K562 (cell line): Measurements from ENCODE around the gene DPAGT1. TPM values are rescaled to one million over a fixed set of nuclear protein-coding genes. Genes with fewer than 3 reads are reported as not detected.
A peak's percentile ranks its signal among the peaks of the same experiment; 100 is the strongest.

Source experiments
- BCLAF1 ChIP-seq, 2 experiments: fragments of 450-650 bp in 1 of 2; IDR thresholded peaks; 2 replicates each; pipeline ENCODE4 v1.6.1; 2011 to 2017; ENCODE audit warnings: low read depth in 2 of 2, antibody characterized with exemption in 1 of 2, borderline replicate concordance in 1 of 2, low read length in 1 of 2, mild to moderate bottlenecking in 1 of 2, mixed read lengths in 1 of 2; ENCODE audit not compliant: control insufficient read depth in 1 of 2
- COPS2 ChIP-seq: fragments of 450-650 bp; conservative IDR thresholded peaks from 2 replicates; pipeline ENCODE4 v1.6.1; 2016; ENCODE audit warnings: mild to moderate bottlenecking, moderate library complexity
- CREB3L1 ChIP-seq: fragments of 450-650 bp; IDR thresholded peaks from 2 replicates; pipeline ENCODE4 v1.6.1; 2014; ENCODE audit warnings: low read depth, mild to moderate bottlenecking, moderate library complexity, borderline replicate concordance
- EGR1 ChIP-seq: fragments of 450-650 bp; conservative IDR thresholded peaks from 2 replicates; pipeline ENCODE4 v1.6.1; 2017; ENCODE audit warnings: mild to moderate bottlenecking
- HLTF ChIP-seq: fragments of 450-650 bp; IDR thresholded peaks from 2 replicates; pipeline ENCODE4 v1.6.1; 2016
- HNRNPH1 ChIP-seq: fragments of 200-400 bp; formaldehyde crosslinking; optimal IDR thresholded peaks from 2 replicates; pipeline ENCODE3; 2017; ENCODE audit warnings: low read depth, mild to moderate bottlenecking, low read length, moderate library complexity
- ILF3 ChIP-seq: fragments of 450-650 bp; IDR thresholded peaks from 2 replicates; pipeline ENCODE4 v1.6.1; 2018; ENCODE audit warnings: antibody characterized with exemption, mild to moderate bottlenecking, moderate library complexity, borderline replicate concordance
- JUND ChIP-seq, 2 experiments: IDR thresholded peaks; 2 replicates in 1 of 2; 3 replicates in 1 of 2; pipeline ENCODE4 v1.6.1; 2011; ENCODE audit warnings: borderline replicate concordance in 2 of 2, low read depth in 2 of 2, low read length in 2 of 2, improper control_type of control experiment in 1 of 2, missing biosample characterization in 1 of 2, missing genetic modification characterization in 1 of 2, missing genetic modification reagents in 1 of 2
- POLR2A ChIP-seq: fragments of 450-650 bp; conservative IDR thresholded peaks from 2 replicates; pipeline ENCODE4 v1.6.1; 2016
- SOX6 ChIP-seq: fragments of 450-650 bp; IDR thresholded peaks from 2 replicates; pipeline ENCODE4 v1.6.1; 2014; ENCODE audit warnings: mild to moderate bottlenecking
- SUPT5H ChIP-seq: fragments of 450-650 bp; IDR thresholded peaks from 2 replicates; pipeline ENCODE4 v1.6.1; 2016
- TARDBP ChIP-seq: fragments of 450-650 bp; IDR thresholded peaks from 2 replicates; pipeline ENCODE4 v1.6.1; 2016
- TCFL5 ChIP-seq: fragments of 250-450 bp; sonication (Bioruptor Pico); conservative IDR thresholded peaks from 2 replicates; pipeline ENCODE4 v1.6.1; 2021; ENCODE audit warnings: mild to moderate bottlenecking, moderate library complexity, matching md5 sums
- ZBTB9 ChIP-seq: fragments of 450-650 bp; formaldehyde crosslinking; IDR thresholded peaks from 2 replicates; pipeline ENCODE4 v1.4.0; 2020; ENCODE audit warnings: mild to moderate bottlenecking, moderate library complexity
- ZNF197 ChIP-seq: fragments of 200-800 bp; sonication (Bioruptor generic); IDR thresholded peaks from 2 replicates; pipeline ENCODE4 v1.6.1; 2016; ENCODE audit warnings: low read depth, missing genetic modification characterization, missing compliant biosample characterization
- ZNF354B ChIP-seq: fragments of 250-450 bp; sonication (Bioruptor Pico); IDR thresholded peaks from 2 replicates; pipeline ENCODE4 v1.4.0; 2020
- ZNF586 ChIP-seq: fragments of 450-650 bp; formaldehyde crosslinking; conservative IDR thresholded peaks from 2 replicates; pipeline ENCODE4 v1.4.0; 2020; ENCODE audit warnings: mild to moderate bottlenecking, moderate library complexity
- polyA plus RNA-seq, 8 experiments: library from polyadenylated mRNA; depleted of rRNA in 4 of 8; stranded (reverse) in 5 of 8; unstranded in 3 of 8; fragments of >200 nt; fragmentation: Nextera tagmentation in 2 of 8; fragmentation: Illumina TruSeq in 1 of 8; extraction: Ambion mirVana in 2 of 8; extraction: Trizol in 1 of 8; gene quantifications; 2 replicates each; pipeline versions ENCODE4 v1.2.1 to v1.2.3, GENCODE V29; 2011 to 2014; ENCODE audit warnings: inconsistent platforms in 1 of 8, missing spikeins in 1 of 8
- total RNA-seq, 7 experiments: library from RNA; depleted of rRNA in 6 of 7; stranded (reverse); fragments of >200 nt in 6 of 7; fragmentation: Illumina TruSeq in 2 of 7; extraction: Trizol in 2 of 7; gene quantifications; 2 replicates each; pipeline versions ENCODE4 v1.2.1 to v1.2.3, GENCODE V29; 2011 to 2021; ENCODE audit warnings: low replicate concordance in 1 of 7
- TF ChIP-seq, protein P1 (sequence below), 2 experiments: fragments of 450-650 bp; conservative IDR thresholded peaks; 2 replicates each; pipeline ENCODE4 v1.6.1; 2017; ENCODE audit warnings: mild to moderate bottlenecking in 2 of 2, moderate library complexity in 2 of 2
- TF ChIP-seq, protein P2 (sequence below): fragments of 250-450 bp; sonication (Bioruptor Pico); IDR thresholded peaks from 2 replicates; pipeline ENCODE4 v1.8.0; 2022; ENCODE audit warnings: moderate library complexity, mild to moderate bottlenecking, inconsistent platforms

DPAGT1 gene
- total and polyA plus RNA-seq, 9 of the 15 experiments (the other 6 are each of a cell fraction or from before 2014, with no cell fraction given) = 29.9 to 135 (median 85.0) TPM

DNA sequence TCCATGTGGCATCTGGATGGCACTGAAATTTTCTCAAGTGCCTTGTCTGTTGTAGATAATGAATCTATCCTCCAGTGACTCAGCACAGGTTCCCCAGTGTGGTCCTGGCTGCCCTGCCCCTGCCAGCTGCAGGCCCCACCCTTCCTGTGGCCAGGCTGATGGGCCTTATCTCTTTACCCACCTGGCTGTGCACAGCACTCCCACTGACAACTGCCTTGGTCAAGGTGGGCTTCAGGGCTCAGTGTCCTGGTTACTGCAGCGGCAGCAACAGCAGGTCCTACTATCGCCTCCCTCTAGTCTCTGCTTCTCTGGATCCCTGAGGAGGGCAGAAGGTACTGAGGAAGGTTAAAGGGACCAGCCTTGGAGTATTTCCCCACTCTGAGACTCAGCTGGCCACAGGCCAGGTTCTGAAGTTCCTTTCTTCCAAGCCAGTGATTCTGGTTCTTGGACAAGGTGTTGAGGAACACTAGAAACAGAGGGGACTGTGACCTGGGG, 13.9 kb downstream of the DPAGT1 start (continued):
- TF ChIP-seq JUND (IDR thresholded peaks at IDR 0.05; ENCODE audit: borderline replicate concordance, low read depth, low read length) (peak; percentile 85), JUND (tag; IDR thresholded peaks at IDR 0.05; ENCODE audit: borderline replicate concordance, low read depth, low read length) (peak; percentile 84; the same call in 2 of the 3 replicates), HNRNPH1 (no peak), TCFL5 (CRISPR knock-in tag) (no peak), ZNF197 (CRISPR knock-in tag) (peak; percentile 80; the same call in 1 of the 2 replicates), ZNF354B (CRISPR knock-in tag) (no peak), TARDBP (peak; percentile 87), SOX6 (peak; percentile 94), POLR2A (peak; percentile 89), SUPT5H (peak; percentile 80), CREB3L1 (no peak; the same call in 1 of the 2 replicates), BCLAF1 (IDR thresholded peaks at IDR 0.05; ENCODE audit: borderline replicate concordance in 1 of 2, control insufficient read depth in 1 of 2, low read depth in 2 of 2, low read length in 1 of 2) (no peak), COPS2 (no peak), EGR1 (peak; percentile 56; the same call in 1 of the 2 replicates), ZNF586 (CRISPR knock-in tag) (no peak), ZBTB9 (CRISPR knock-in tag) (peak; percentile 94), HLTF (peak; percentile 90), ILF3 (peak; percentile 47; the same call in 1 of the 2 replicates)
- TF ChIP-seq, protein P1, sequence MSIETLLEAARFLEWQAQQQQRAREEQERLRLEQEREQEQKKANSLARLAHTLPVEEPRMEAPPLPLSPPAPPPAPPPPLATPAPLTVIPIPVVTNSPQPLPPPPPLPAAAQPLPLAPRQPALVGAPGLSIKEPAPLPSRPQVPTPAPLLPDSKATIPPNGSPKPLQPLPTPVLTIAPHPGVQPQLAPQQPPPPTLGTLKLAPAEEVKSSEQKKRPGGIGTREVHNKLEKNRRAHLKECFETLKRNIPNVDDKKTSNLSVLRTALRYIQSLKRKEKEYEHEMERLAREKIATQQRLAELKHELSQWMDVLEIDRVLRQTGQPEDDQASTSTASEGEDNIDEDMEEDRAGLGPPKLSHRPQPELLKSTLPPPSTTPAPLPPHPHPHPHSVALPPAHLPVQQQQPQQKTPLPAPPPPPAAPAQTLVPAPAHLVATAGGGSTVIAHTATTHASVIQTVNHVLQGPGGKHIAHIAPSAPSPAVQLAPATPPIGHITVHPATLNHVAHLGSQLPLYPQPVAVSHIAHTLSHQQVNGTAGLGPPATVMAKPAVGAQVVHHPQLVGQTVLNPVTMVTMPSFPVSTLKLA (conservative IDR thresholded peaks at IDR 0.05) = peak; percentile 70 to 83
- TF ChIP-seq, protein P2, sequence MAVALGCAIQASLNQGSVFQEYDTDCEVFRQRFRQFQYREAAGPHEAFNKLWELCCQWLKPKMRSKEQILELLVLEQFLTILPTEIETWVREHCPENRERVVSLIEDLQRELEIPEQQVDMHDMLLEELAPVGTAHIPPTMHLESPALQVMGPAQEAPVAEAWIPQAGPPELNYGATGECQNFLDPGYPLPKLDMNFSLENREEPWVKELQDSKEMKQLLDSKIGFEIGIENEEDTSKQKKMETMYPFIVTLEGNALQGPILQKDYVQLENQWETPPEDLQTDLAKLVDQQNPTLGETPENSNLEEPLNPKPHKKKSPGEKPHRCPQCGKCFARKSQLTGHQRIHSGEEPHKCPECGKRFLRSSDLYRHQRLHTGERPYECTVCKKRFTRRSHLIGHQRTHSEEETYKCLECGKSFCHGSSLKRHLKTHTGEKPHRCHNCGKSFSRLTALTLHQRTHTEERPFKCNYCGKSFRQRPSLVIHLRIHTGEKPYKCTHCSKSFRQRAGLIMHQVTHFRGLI (CRISPR knock-in tag) = peak; percentile 56; the same call in 1 of the 2 replicates
